Activated CD8-positive, alpha-beta memory T cell treated with anti-CD3 and anti-CD28 coated beads for 24 hours (primary cell): Measurements from ENCODE around the gene GPR35.
A peak's percentile ranks its signal among the peaks of the same experiment; 100 is the strongest.
"Not testable (repeated sequence)": the region's sequence is repeated elsewhere in the genome, so short reads cannot be mapped to it uniquely, and the experiment has no call there.

Source experiments
- DNase-seq: peaks from one replicate; pipeline ENCODE4 v3.0.0-alpha.2; 2020

Gene GPR35

GRCh38 chr2:240603846-240604245, 21.4 kb upstream of the GPR35 start:
- DNase-seq = no peak

- DNase-seq = no peak
These were observed 20.9 kb upstream of the GPR35 start for GRCh38 chr2:240604291-240604938.

- DNase-seq = no peak
These were observed 20.2 kb upstream of the GPR35 start for GRCh38 chr2:240604939-240605716.

GRCh38 chr2:240605867-240606743, 19.2 kb upstream of the GPR35 start:
- DNase-seq = no peak

- no peak for DNase-seq
These were observed 13.6 kb upstream of the GPR35 start for GRCh38 chr2:240611601-240612210.

- no peak for DNase-seq
These were observed 11.5 kb upstream of the GPR35 start for GRCh38 chr2:240613781-240614180.

- DNase-seq = no peak
These were observed 10.9 kb upstream of the GPR35 start for GRCh38 chr2:240614391-240614790.

GRCh38 chr2:240615396-240615795, 9.9 kb upstream of the GPR35 start:
- no peak for DNase-seq

- no peak for DNase-seq
These were observed 9.3 kb upstream of the GPR35 start for GRCh38 chr2:240615820-240616547.

GRCh38 chr2:240616860-240617666, 8.2 kb upstream of the GPR35 start:
- not testable (repeated sequence) for DNase-seq

GRCh38 chr2:240618776-240619175, 6.5 kb upstream of the GPR35 start:
- no peak for DNase-seq

GRCh38 chr2:240619506-240620148, 5.7 kb upstream of the GPR35 start:
- no peak for DNase-seq

GRCh38 chr2:240620149-240620731, 5.0 kb upstream of the GPR35 start:
- no peak for DNase-seq

- peak; percentile 67 for DNase-seq
These were observed 4.4 kb upstream of the GPR35 start for GRCh38 chr2:240620859-240621258.

- no peak for DNase-seq
These were observed 3.2 kb upstream of the GPR35 start for GRCh38 chr2:240622060-240622411.

GRCh38 chr2:240622531-240623235, 2.6 kb upstream of the GPR35 start:
- peak; percentile 82 for DNase-seq

- no peak for DNase-seq
These were observed 1.7 kb upstream of the GPR35 start for GRCh38 chr2:240623531-240624010.

- DNase-seq = no peak
These were observed 1.0 kb upstream of the GPR35 start for GRCh38 chr2:240624011-240624949.
